ENCODE results near the gene SORT1. TPM values are rescaled to one million over a fixed set of nuclear protein-coding genes. Genes with fewer than 3 reads are reported as not detected.

The SORT1 gene
- polyA plus RNA-seq, 1 experiment = 38.6 TPM

DNA sequence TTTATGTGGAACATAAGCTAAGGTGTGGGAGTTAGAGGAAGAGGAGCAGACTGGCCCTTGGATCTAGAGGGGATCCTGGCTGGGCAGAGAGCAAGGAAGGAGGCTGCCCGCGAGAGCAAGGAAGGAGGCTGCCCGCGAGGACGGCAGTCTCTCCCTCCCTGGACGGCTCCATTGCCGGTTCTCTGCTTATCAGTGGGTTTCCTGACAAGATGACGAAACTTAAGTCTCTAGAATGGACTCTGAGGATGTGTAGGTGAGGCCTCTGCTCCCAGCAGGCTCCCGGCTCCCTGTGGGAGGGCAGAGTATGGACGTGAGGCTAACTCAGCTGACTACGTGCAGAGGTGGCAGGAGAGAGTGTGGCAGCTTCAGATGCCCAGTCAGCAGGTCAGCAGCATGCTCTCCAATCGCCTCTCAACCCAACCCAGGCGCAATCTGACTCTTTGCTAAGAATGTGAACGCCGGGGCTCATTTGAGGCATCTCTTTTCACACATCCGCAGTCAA lies 97.0 kb downstream of the SORT1 start:
- POLR2A ChIA-PET = no interaction called here
- no peak for TF ChIP-seq CTCF (IDR thresholded peaks at IDR 0.05; ENCODE audit: insufficient read depth, low read depth, low read length)
- H3K27me3 ChIP-seq (ENCODE audit: control insufficient read depth, insufficient read depth, low read length) = no peaks in the 10 kb centered on the region
- H3K36me3 ChIP-seq (ENCODE audit: control insufficient read depth, insufficient read depth, low read length) = no peaks in the 10 kb centered on the region
- H3K4me3 ChIP-seq (ENCODE audit: low read depth, low read length) = no peak overlapping the region
- DNase-seq (ENCODE audit: low read depth) = no peak
- CTCF ChIA-PET = interaction anchor here (1.1 to 1.2 kb wide), 2 partner anchors 18 to 23 kb away, joined by 4 read pairs; partner anchors contain the start of gene PSRC1

DNA sequence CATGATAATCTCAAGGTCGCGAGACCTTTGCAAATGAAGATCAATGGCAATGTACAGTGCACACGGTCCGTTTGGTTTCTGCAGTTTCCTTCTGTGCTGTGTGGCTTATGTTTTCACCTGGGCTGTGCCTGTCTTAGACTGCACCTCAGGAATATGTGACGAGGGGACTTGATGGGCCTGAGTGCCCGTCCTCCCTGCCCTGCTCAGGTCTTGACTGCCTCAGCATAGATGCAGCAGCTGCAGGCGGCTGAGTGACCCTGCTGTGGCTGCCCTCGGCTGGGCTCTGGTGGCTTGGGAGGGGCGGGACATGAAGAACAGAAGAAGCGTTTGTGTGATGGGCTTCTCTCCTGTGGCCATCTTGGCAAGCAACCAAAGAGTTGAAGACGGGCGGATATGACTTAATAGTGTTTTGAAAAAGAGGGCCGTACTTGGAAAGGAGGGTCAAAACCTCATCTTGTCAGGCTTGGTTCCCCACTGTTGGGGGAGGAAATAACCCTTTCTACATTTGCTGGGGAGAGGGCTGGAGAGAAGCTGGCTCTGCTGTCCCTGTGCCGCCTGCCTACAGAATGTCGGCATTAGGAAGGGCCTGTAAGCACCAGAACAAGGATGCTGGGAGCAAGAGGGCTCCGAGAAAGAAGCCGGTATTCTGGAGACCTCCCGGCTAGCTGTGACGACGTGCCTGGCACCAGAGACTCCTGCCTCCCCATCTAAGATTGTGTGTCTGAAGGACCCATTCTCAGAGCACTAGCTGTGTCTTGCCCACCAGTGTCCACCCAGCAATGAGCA lies 98.0 kb downstream of the SORT1 start:
- no peak overlapping the region for H3K4me3 ChIP-seq (ENCODE audit: low read depth, low read length)
- H3K27me3 ChIP-seq (ENCODE audit: control insufficient read depth, insufficient read depth, low read length) = no peaks in the 10 kb centered on the region
- ChIA-PET CTCF (interaction anchor here (1.0 to 1.4 kb wide), 4 partner anchors 14 to 99 kb away, joined by 4 read pairs; partner anchors contain the start of genes PSRC1 and SORT1), POLR2A (no interaction called here)
- H3K36me3 ChIP-seq (ENCODE audit: control insufficient read depth, insufficient read depth, low read length) = no peaks in the 10 kb centered on the region
- DNase-seq (ENCODE audit: low read depth) = no peak
- TF ChIP-seq CTCF (IDR thresholded peaks at IDR 0.05; ENCODE audit: insufficient read depth, low read depth, low read length) = no peak

- ChIA-PET CTCF (interaction anchor here (1.0 to 1.4 kb wide), 2 partner anchors 13 to 99 kb away, joined by 4 read pairs; partner anchors contain the start of gene SORT1), POLR2A (no interaction called here)
- TF ChIP-seq CTCF (IDR thresholded peaks at IDR 0.05; ENCODE audit: insufficient read depth, low read depth, low read length) = no peak
- Histone ChIP-seq H3K36me3 (ENCODE audit: control insufficient read depth, insufficient read depth, low read length) (no peaks in the 10 kb centered on the region), H3K4me3 (ENCODE audit: low read depth, low read length) (no peak overlapping the region), H3K27me3 (ENCODE audit: control insufficient read depth, insufficient read depth, low read length) (no peaks in the 10 kb centered on the region)
- peak; percentile 61 for DNase-seq (ENCODE audit: low read depth)
Observed at GRCh38 chr1:109298666-109299557, 98.8 kb downstream of the SORT1 start.

- no peaks in the 10 kb centered on the region for H3K36me3 ChIP-seq (ENCODE audit: control insufficient read depth, insufficient read depth, low read length)
- CTCF ChIA-PET = interaction anchor here (1.1 to 2.7 kb wide), 3 partner anchors 11 to 79 kb away, joined by 3 to 9 read pairs (median 4); partner anchors contain the start of gene MYBPHL
Observed at GRCh38 chr1:109296782-109297181, 100.9 kb downstream of the SORT1 start.

More at GRCh38 chr1:109296782-109297181, 100.9 kb downstream of the SORT1 start:
- no peak for DNase-seq (ENCODE audit: low read depth)
- no peak for TF ChIP-seq CTCF (IDR thresholded peaks at IDR 0.05; ENCODE audit: insufficient read depth, low read depth, low read length)
- Histone ChIP-seq H3K4me3 (ENCODE audit: low read depth, low read length) (no peak overlapping the region), H3K27me3 (ENCODE audit: control insufficient read depth, insufficient read depth, low read length) (no peaks in the 10 kb centered on the region)
- POLR2A ChIA-PET = no interaction called here

Measured in BJ (cell line).